Fibroblast of skin of left biceps (primary cell): ENCODE measurements around the gene KIAA1191.
"Not testable (repeated sequence)": the region's sequence is repeated elsewhere in the genome, so short reads cannot be mapped to it uniquely, and the experiment has no call there.

ENCODE experiments used
- DNase-seq, 2 experiments: peaks; one replicate each; pipeline ENCODE4 v3.0.0-alpha.2; 2013; ENCODE audit warnings: low read depth in 2 of 2

KIAA1191 gene

DNA sequence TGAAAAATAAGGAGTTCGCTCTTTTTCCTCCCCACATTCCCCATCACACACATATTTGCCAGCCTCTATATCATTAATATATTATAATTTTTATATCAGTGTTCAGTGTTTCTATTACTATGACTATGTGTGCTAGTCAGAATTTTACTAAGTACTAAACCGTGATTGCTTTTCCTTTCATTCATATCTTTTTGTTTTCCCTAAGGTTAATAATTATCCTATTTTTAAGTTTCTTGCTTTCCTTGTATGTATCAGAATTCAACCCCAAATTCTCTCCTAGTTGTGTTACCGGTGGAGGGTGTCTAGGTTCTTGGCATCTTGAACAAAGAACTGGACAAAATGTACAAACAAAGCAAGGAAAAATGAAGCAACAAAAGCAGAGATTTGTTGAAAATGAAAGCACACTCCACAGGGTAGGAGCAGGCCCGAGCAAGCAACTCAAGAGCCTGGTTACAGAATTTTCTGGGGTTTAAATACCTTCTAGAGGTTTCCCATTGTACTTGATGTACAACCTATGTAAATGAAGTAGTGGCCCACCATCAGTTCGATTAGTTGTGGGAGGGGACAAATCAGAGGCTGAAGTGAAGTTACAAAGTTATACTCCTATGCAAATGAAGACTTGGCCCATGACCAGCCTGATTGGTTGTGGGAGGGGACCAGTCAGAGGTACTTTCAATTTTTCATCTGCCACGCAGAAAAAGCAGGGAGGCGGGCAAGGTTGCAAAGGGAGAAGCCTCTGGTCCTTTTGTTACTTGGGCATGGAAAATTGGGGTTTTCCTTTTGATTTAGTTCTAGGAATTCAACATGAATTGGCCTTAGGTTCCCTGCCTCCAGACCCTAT lies 43.8 kb downstream of the KIAA1191 start:
- no peak for DNase-seq

DNA sequence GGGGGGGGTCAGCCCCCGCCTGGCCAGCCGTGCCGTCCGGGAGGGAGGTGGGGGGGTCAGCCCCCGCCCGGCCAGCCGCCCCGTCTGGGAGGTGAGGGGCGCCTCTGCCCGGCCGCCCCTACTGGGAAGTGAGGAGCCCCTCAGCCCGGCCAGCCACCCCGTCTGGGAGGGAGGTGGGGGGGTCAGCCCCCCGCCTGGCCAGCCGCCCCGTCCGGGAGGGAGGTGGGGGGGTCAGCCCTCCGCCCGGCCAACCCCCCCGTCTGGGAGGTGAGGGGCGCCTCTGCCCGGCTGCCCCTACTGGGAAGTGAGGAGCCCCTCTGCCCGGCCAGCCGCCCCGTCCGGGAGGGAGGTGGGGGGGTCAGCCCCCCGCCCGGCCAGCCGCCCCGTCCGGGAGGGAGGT lies 56.2 kb downstream of the KIAA1191 start:
- DNase-seq: not testable (repeated sequence)
